ENCODE data around the gene YES1. TPM values are rescaled to one million over a fixed set of nuclear protein-coding genes. Genes with fewer than 3 reads are reported as not detected.

YES1 gene
- total and polyA plus RNA-seq, 3 donors from 2014 or later, result 31.8 to 228 (median 193) TPM

- 92 to 94% methylated on average over 2 of the region's 2 CpGs for WGBS, 2 donors
- Histone ChIP-seq H3K4me3 (no peak overlapping the region), H3K4me1 (no peaks in the 10 kb centered on the region), H3K9me3 (no peaks in the 10 kb centered on the region), H3K27me3 (no peaks in the 10 kb centered on the region), H3K27ac (no peak overlapping the region), H3K36me3 (ENCODE audit: low read depth, missing control alignments) (no peaks in the 10 kb centered on the region)
- TF ChIP-seq CTCF (IDR thresholded peaks at IDR 0.05) (no peak), POLR2A (IDR thresholded peaks at IDR 0.05) (no peak)
- DNase-seq, result no peak
- intact Hi-C loops (cut with DNase I; ENCODE audit: low total_unique reads), result loop anchor here (10.0 kb wide), 1 partner anchor 90 kb away; no protein-coding TSS in a partner anchor
Observed at GRCh38 chr18:744832-745597, 67.0 kb downstream of the YES1 start.

- TF ChIP-seq POLR2A (IDR thresholded peaks at IDR 0.05) (no peak), CTCF (IDR thresholded peaks at IDR 0.05) (peak; percentile 72 to 76 (median 74))
- Histone ChIP-seq H3K4me3 (no peak overlapping the region), H3K36me3 (ENCODE audit: low read depth, missing control alignments) (no peaks in the 10 kb centered on the region), H3K9me3 (no peaks in the 10 kb centered on the region), H3K27ac (no peak overlapping the region), H3K4me1 (no peaks in the 10 kb centered on the region), H3K27me3 (no peaks in the 10 kb centered on the region)
- intact Hi-C loops (cut with DNase I; ENCODE audit: low total_unique reads), result loop anchor here (10.0 kb wide), 1 partner anchor 93 kb away; no protein-coding TSS in a partner anchor
- DNase-seq, result no peak
Observed at GRCh38 chr18:741931-742512, 70.0 kb downstream of the YES1 start.

- H3K4me3 ChIP-seq, result no peak overlapping the region
- intact Hi-C loops (cut with DNase I; ENCODE audit: low total_unique reads), result loop anchor here (10.0 kb wide), 1 partner anchor 108 kb away; no protein-coding TSS in a partner anchor
- WGBS, 2 donors, result 89 to 96% methylated on average over 3 of the region's 3 CpGs
- H3K9me3 ChIP-seq, result no peaks in the 10 kb centered on the region
- H3K27me3 ChIP-seq, result no peaks in the 10 kb centered on the region
- no peak for DNase-seq
- no peak overlapping the region for H3K27ac ChIP-seq
- H3K4me1 ChIP-seq, result no peaks in the 10 kb centered on the region
- TF ChIP-seq POLR2A (IDR thresholded peaks at IDR 0.05), result no peak
- no peak for TF ChIP-seq CTCF (IDR thresholded peaks at IDR 0.05)
- no peaks in the 10 kb centered on the region for H3K36me3 ChIP-seq (ENCODE audit: low read depth, missing control alignments)
Observed at GRCh38 chr18:732371-732770, 79.7 kb downstream of the YES1 start.

GRCh38 chr18:731185-731584 is 80.9 kb downstream of the YES1 start:
- H3K4me3 ChIP-seq, result no peak overlapping the region
- TF ChIP-seq POLR2A (IDR thresholded peaks at IDR 0.05), result no peak
- TF ChIP-seq CTCF (IDR thresholded peaks at IDR 0.05), result no peak
- H3K27ac ChIP-seq, result no peak overlapping the region
- no peaks in the 10 kb centered on the region for H3K4me1 ChIP-seq
- intact Hi-C loops (cut with DNase I; ENCODE audit: low total_unique reads), result loop anchor here (10.0 kb wide), 1 partner anchor 106 kb away; no protein-coding TSS in a partner anchor
- H3K27me3 ChIP-seq, result no peaks in the 10 kb centered on the region
- no peaks in the 10 kb centered on the region for H3K36me3 ChIP-seq (ENCODE audit: low read depth, missing control alignments)
- no peak for DNase-seq
- H3K9me3 ChIP-seq, result no peaks in the 10 kb centered on the region

Measured in testis (tissue), 3 donors.